Upper lobe of left lung (tissue), 4 donors: Measurements from ENCODE around the gene SBSN.

Experiments used
- CTCF ChIP-seq, 6 experiments: fragments of 450-650 bp in 4 of 6; fragments of 200-600 bp in 2 of 6; sonication (generic) in 2 of 6; IDR thresholded peaks; one replicate each; pipeline ENCODE4 v1.5.1; 2016 to 2019; ENCODE audit warnings: antibody characterized with exemption in 6 of 6
- POLR2A ChIP-seq, 4 donors: fragments of 450-650 bp; IDR thresholded peaks; one replicate each; pipeline ENCODE4 v1.5.1; 2016 to 2017; ENCODE audit warnings: antibody characterized with exemption in 4 of 4, mild to moderate bottlenecking in 2 of 4
- POLR2AphosphoS5 ChIP-seq, 2 donors: sonication (generic); formaldehyde crosslinking; IDR thresholded peaks; one replicate each; pipeline ENCODE4 v1.5.1; 2017; ENCODE audit warnings: antibody characterized with exemption in 2 of 2

- TF ChIP-seq CTCF (IDR thresholded peaks at IDR 0.05) (no peak), POLR2A (IDR thresholded peaks at IDR 0.05) (no peak), POLR2AphosphoS5 (IDR thresholded peaks at IDR 0.05) (no peak)
Measured at GRCh38 chr19:35565016-35565856, 37.1 kb upstream of the SBSN start.
